Tibial nerve (tissue), 4 donors: ENCODE data around the gene ZNHIT6. TPM values are rescaled to one million over a fixed set of nuclear protein-coding genes. Genes with fewer than 3 reads are reported as not detected.

Experiments used
- DNase-seq, 2 donors: peaks; one replicate each; pipeline ENCODE4 v3.0.0-alpha.2; 2019; ENCODE audit warnings: low spot score in 2 of 2
- H3K27ac ChIP-seq, 4 donors: fragments of 200-600 bp; sonication (generic) in 3 of 4; one replicate each; pipeline ENCODE4 v1.5.1; 2017 to 2019; ENCODE audit warnings: mild to moderate bottlenecking in 1 of 4
- H3K27me3 ChIP-seq, 2 donors: fragments of 200-600 bp; sonication (generic) in 1 of 2; one replicate each; pipeline versions ENCODE4 v1.5.1 to v1.6.0; 2017 to 2019
- H3K36me3 ChIP-seq, 3 donors: fragments of 200-600 bp; sonication (generic); one replicate each; pipeline ENCODE4 v1.5.1; 2018 to 2019
- H3K4me1 ChIP-seq, 4 donors: fragments of 200-600 bp; sonication (generic) in 3 of 4; one replicate each; pipeline ENCODE4 v1.5.1; 2017 to 2019
- H3K4me3 ChIP-seq, 4 donors: fragments of 200-600 bp; sonication (generic) in 3 of 4; one replicate each; pipeline ENCODE4 v1.5.1; 2017 to 2019; ENCODE audit warnings: mild to moderate bottlenecking in 1 of 4, moderate library complexity in 1 of 4
- H3K9me3 ChIP-seq, 4 donors: fragments of 200-600 bp; sonication (generic) in 3 of 4; one replicate each; pipeline ENCODE4 v1.5.1; 2017 to 2019
- EP300 ChIP-seq, 2 donors: sonication (generic); formaldehyde crosslinking; IDR thresholded peaks; one replicate each; pipeline ENCODE4 v1.6.1; 2017; ENCODE audit warnings: antibody characterized with exemption in 2 of 2, mild to moderate bottlenecking in 1 of 2
- POLR2A ChIP-seq, 2 donors: fragments of 450-650 bp; IDR thresholded peaks; one replicate each; pipeline ENCODE4 v1.6.1; 2017; ENCODE audit warnings: antibody characterized with exemption in 2 of 2, mild to moderate bottlenecking in 2 of 2, moderate library complexity in 2 of 2
- WGBS, 2 donors: methylation state at CpG; one replicate each; pipeline ENCODE4 v1.1.5; 2018; 5-methylcytosine and 5-hydroxymethylcytosine counted together
- total RNA-seq, 4 donors: library from RNA; depleted of rRNA; stranded (reverse); fragments of >200 nt; gene quantifications; one replicate each; pipeline ENCODE4 v1.1.0, GENCODE V29; 2016
- TF ChIP-seq, protein P1 (sequence below), 5 experiments: fragments of 200-600 bp in 3 of 5; fragments of 450-650 bp in 2 of 5; sonication (generic) in 3 of 5; IDR thresholded peaks; one replicate each; pipeline ENCODE4 v1.5.1; 2016 to 2019; ENCODE audit warnings: antibody characterized with exemption in 5 of 5, mild to moderate bottlenecking in 3 of 5, moderate library complexity in 2 of 5

The ZNHIT6 gene
- total RNA-seq, 4 donors from 2014 or later: 10.4 to 22.1 (median 17.7) TPM

DNA sequence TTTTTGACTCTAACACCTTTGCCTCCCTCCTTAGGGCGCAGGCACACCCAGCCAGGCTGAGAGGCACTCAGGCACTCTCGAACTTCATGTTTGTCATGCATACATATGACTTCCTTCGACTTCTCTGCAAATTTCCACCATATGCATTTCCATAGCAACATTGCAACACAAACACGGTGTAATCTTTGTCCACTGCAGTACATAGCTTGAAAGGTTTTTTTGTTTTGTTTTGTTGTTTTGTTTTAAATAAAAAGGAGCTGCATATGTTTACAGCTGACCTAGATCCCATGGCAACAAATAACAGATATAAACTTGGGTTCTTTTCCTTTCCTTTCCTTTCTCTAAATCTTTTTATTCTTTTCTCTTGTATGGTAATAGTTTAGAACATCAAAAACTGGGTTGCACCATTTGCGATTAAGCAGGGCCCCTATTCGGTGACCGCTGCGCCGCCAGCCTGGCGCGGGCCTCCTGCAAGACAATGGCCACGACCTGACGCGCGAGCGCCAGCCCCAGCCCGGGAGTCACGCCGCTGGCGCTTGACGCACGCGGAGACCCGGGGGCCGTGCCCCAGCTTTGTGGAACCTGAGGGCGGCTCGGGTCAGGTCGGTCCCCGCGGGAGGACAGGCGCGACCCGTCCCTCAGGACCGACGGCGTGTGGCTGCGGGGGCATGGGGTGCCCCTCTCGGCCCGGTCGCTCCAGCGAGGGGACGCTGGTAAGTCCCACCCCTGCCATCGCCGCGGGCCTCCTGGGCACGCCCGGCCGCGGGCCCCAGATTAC is 92.5 kb downstream of the ZNHIT6 start:
- Histone ChIP-seq H3K27me3 (peaks cover 0 to 9% of the 10 kb centered on the region in 2 donors), H3K27ac (no peak overlapping the region), H3K4me3 (peak overlapping the region in 1 of 4 donors; percentile 10), H3K36me3 (peaks cover 0 to 2% (median 0%) of the 10 kb centered on the region in 3 donors), H3K4me1 (peaks cover 0 to 24% (median 7%) of the 10 kb centered on the region in 4 donors), H3K9me3 (peaks cover 0 to 2% (median under 1%) of the 10 kb centered on the region in 4 donors)
- 18 to 40% methylated on average over 21 to 49 of the region's 49 CpGs for WGBS, 2 donors
- DNase-seq: no peak
- TF ChIP-seq POLR2A (IDR thresholded peaks at IDR 0.05): no peak
- no peak for TF ChIP-seq EP300 (IDR thresholded peaks at IDR 0.05)
- TF ChIP-seq, protein P1, sequence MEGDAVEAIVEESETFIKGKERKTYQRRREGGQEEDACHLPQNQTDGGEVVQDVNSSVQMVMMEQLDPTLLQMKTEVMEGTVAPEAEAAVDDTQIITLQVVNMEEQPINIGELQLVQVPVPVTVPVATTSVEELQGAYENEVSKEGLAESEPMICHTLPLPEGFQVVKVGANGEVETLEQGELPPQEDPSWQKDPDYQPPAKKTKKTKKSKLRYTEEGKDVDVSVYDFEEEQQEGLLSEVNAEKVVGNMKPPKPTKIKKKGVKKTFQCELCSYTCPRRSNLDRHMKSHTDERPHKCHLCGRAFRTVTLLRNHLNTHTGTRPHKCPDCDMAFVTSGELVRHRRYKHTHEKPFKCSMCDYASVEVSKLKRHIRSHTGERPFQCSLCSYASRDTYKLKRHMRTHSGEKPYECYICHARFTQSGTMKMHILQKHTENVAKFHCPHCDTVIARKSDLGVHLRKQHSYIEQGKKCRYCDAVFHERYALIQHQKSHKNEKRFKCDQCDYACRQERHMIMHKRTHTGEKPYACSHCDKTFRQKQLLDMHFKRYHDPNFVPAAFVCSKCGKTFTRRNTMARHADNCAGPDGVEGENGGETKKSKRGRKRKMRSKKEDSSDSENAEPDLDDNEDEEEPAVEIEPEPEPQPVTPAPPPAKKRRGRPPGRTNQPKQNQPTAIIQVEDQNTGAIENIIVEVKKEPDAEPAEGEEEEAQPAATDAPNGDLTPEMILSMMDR (IDR thresholded peaks at IDR 0.05): no peak

DNA sequence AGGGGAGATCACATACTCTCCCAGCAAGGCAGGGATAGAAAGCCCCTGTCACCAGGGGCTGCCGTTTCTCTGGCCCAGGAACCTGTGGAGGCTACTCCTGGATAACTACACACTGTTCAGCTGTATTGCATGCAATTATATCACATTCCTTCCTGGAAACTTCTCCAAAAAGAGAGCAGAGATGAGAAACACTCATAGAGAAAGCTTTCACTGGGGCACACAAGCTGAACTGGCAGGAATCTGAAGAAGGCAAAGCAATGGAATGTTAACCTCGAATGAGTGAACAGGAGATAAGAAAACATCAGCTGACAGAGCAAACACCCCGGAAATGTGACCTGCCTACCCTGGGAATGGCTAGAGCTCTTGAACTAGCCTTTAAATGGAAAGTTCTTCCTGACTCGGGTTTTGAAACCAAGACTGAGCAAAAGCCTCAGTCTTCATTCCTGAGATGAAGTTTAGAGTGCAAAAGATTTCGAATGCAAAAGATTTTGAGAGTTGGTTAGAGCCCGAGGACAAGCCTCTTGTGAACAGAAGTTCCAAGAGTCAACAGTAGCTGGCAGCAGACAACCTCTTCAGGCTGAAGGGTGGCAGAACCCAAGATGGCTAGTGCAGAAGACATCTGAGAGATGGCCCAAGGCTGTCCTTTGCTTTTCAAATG is 95.4 kb downstream of the ZNHIT6 start:
- TF ChIP-seq, protein P1 (IDR thresholded peaks at IDR 0.05): peak in 1 of 5 experiments; percentile 20
- no peak for TF ChIP-seq EP300 (IDR thresholded peaks at IDR 0.05)
- Histone ChIP-seq H3K27me3 (peaks cover 0 to 9% of the 10 kb centered on the region in 2 donors), H3K4me1 (peaks cover 0 to 28% (median 7%) of the 10 kb centered on the region in 4 donors), H3K9me3 (no peaks in the 10 kb centered on the region), H3K27ac (peak overlapping the region in 2 of 4 donors; percentile 75 to 83), H3K36me3 (no peaks in the 10 kb centered on the region), H3K4me3 (no peak overlapping the region)
- no peak for DNase-seq
- 29 to 40% methylated on average over 6 of the region's 6 CpGs for WGBS, 2 donors

DNA sequence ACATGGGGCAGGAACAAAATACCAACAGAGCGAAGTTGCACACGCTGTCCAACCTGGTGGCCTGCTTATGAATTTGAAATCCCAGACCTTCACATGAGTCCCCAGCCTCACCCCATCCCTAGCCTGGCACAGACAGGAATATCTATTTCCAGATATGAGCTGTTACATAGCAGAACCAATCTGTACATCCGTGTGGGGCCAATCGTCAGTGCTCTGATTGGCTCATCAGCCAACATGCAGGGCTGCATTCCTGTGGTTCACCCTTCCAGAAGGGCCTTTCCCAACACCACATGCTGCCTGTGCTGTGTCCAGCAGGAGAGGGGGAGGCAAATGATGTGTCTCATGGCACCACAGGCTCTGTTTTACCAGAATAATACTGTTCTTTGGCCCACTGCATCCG is 96.4 kb downstream of the ZNHIT6 start:
- TF ChIP-seq, protein P1 (IDR thresholded peaks at IDR 0.05): no peak
- TF ChIP-seq POLR2A (IDR thresholded peaks at IDR 0.05) (no peak), EP300 (IDR thresholded peaks at IDR 0.05) (peak in 1 of 2 donors; percentile 54)
- no peaks in the 10 kb centered on the region for H3K36me3 ChIP-seq
- peaks cover 0 to 28% (median 7%) of the 10 kb centered on the region in 4 donors for H3K4me1 ChIP-seq
- H3K9me3 ChIP-seq: no peaks in the 10 kb centered on the region
- 63 to 64% methylated on average over 5 of the region's 5 CpGs for WGBS, 2 donors
- peak; percentile 30 to 69 for DNase-seq
- H3K4me3 ChIP-seq: no peak overlapping the region
- peak overlapping the region in 3 of 4 donors; percentile 42 to 83 (median 75) for H3K27ac ChIP-seq
- peaks cover 0 to 9% of the 10 kb centered on the region in 2 donors for H3K27me3 ChIP-seq

DNA sequence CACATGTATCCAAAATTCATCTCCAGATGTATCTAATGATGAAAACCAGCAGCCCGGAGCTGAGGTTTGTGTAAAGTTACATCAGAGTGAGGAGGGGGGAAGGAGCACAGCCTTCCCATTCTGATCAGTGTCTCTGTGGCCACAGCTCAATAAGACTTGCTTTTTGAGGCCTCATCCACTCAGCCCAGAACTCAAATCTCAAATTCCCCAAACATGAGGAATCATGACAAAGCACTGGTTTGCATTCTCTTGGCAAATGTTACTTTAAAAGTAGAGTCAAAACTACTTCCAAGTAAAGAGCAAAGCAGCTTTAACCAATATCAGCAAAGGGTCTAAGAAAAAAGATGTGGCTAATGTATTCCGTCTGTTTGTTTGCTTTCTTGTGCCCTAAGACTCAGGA is 96.8 kb downstream of the ZNHIT6 start:
- WGBS, 2 donors: 71 to 73% methylated on average over 2 of the region's 2 CpGs
- no peak overlapping the region for H3K4me3 ChIP-seq
- no peaks in the 10 kb centered on the region for H3K9me3 ChIP-seq
- peak overlapping the region in 3 of 4 donors; percentile 42 to 83 (median 75) for H3K27ac ChIP-seq
- TF ChIP-seq EP300 (IDR thresholded peaks at IDR 0.05) (no peak), POLR2A (IDR thresholded peaks at IDR 0.05) (no peak)
- TF ChIP-seq, protein P1 (IDR thresholded peaks at IDR 0.05): no peak
- no peak for DNase-seq
- no peaks in the 10 kb centered on the region for H3K36me3 ChIP-seq
- peaks cover 0 to 28% (median 7%) of the 10 kb centered on the region in 4 donors for H3K4me1 ChIP-seq
- H3K27me3 ChIP-seq: peaks cover 0 to 5% of the 10 kb centered on the region in 2 donors

DNA sequence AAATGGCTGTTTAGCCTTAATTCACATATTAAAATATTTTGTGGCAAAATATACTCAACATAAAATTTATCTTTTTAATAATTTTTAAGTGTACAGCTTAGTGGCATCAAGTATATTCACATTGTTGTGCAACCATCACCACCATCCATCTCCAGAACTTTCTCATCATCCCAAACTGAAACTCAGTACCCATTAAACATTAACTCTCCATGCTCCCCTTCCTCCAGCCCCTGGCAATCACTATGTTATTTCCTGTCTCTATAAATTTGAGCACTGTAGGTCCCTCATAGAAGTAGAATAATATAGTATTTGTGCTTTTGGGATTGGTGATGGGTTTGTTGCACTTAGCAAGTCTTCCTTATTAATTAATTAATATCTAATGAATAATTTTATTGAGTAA is 98.3 kb downstream of the ZNHIT6 start:
- TF ChIP-seq EP300 (IDR thresholded peaks at IDR 0.05): no peak
- TF ChIP-seq, protein P1 (IDR thresholded peaks at IDR 0.05): no peak
- TF ChIP-seq POLR2A (IDR thresholded peaks at IDR 0.05): no peak
- H3K9me3 ChIP-seq: no peaks in the 10 kb centered on the region
- no peak overlapping the region for H3K4me3 ChIP-seq
- peaks cover 0 to 28% (median 7%) of the 10 kb centered on the region in 4 donors for H3K4me1 ChIP-seq
- no peaks in the 10 kb centered on the region for H3K27me3 ChIP-seq
- no peak for DNase-seq
- H3K27ac ChIP-seq: no peak overlapping the region
- H3K36me3 ChIP-seq: no peaks in the 10 kb centered on the region
